NCI-H1417 (cell line): ENCODE measurements around the gene VWA1.
"Not testable (repeated sequence)": the region's sequence is repeated elsewhere in the genome, so short reads cannot be mapped to it uniquely, and the experiment has no call there.

ENCODE experiments used
- DNase-seq, 3 experiments: peaks; one replicate each; lab custom pipeline; 2025; lab: John Stamatoyannopoulos, UW

Gene VWA1

GRCh38 chr1:1484976-1485750 is 49.7 kb downstream of the VWA1 start:
- DNase-seq = not testable (repeated sequence)

GRCh38 chr1:1485755-1486317 is 50.3 kb downstream of the VWA1 start:
- not testable (repeated sequence) for DNase-seq

- no peak for DNase-seq
Measured at GRCh38 chr1:1487701-1488100, 52.2 kb downstream of the VWA1 start.

GRCh38 chr1:1489231-1489630 is 53.7 kb downstream of the VWA1 start:
- no peak for DNase-seq

GRCh38 chr1:1489861-1490260 is 54.4 kb downstream of the VWA1 start:
- DNase-seq = no peak

GRCh38 chr1:1490633-1491230 is 55.2 kb downstream of the VWA1 start:
- DNase-seq = no peak

- no peak for DNase-seq
Measured at GRCh38 chr1:1491601-1492000, 56.1 kb downstream of the VWA1 start.
